GM19455 (cell line): Measurements from ENCODE around the gene KNL1.
A peak's percentile ranks its signal among the peaks of the same experiment; 100 is the strongest.

Experiments
- ATAC-seq: cut with Tn5 transposase; IDR thresholded peaks from one replicate; pipeline ENCODE4 v1.9.1; 2021; ENCODE audit not compliant: unreplicated experiment

The KNL1 gene

GRCh38 chr15:40582726-40583246 lies 11.3 kb upstream of the KNL1 start:
- no peak for ATAC-seq

- ATAC-seq, result no peak
Measured at GRCh38 chr15:40584191-40584590, 9.9 kb upstream of the KNL1 start.

- no peak for ATAC-seq
Measured at GRCh38 chr15:40590667-40591050, 3.4 kb upstream of the KNL1 start.

- ATAC-seq, result no peak
Measured at GRCh38 chr15:40591389-40591788, 2.7 kb upstream of the KNL1 start.

- ATAC-seq, result no peak
Measured at GRCh38 chr15:40593165-40593564, 884 bp upstream of the KNL1 start.

GRCh38 chr15:40594429-40594836 lies 384 bp downstream of the KNL1 start:
- ATAC-seq, result peak; percentile 41

- ATAC-seq, result no peak
Measured at GRCh38 chr15:40595219-40595618, 1.2 kb downstream of the KNL1 start.

GRCh38 chr15:40595773-40596172 lies 1.7 kb downstream of the KNL1 start:
- ATAC-seq, result no peak

- no peak for ATAC-seq
Measured at GRCh38 chr15:40597024-40597423, 3.0 kb downstream of the KNL1 start.

GRCh38 chr15:40598126-40598525 lies 4.1 kb downstream of the KNL1 start:
- no peak for ATAC-seq

- no peak for ATAC-seq
Measured at GRCh38 chr15:40598672-40599071, 4.6 kb downstream of the KNL1 start.

GRCh38 chr15:40600956-40601355 lies 6.9 kb downstream of the KNL1 start:
- no peak for ATAC-seq

- ATAC-seq, result no peak
Measured at GRCh38 chr15:40603935-40604334, 9.9 kb downstream of the KNL1 start.

GRCh38 chr15:40613080-40613479 lies 19.0 kb downstream of the KNL1 start:
- no peak for ATAC-seq

GRCh38 chr15:40618023-40618422 lies 24.0 kb downstream of the KNL1 start:
- no peak for ATAC-seq

- ATAC-seq, result no peak
Measured at GRCh38 chr15:40618906-40619305, 24.9 kb downstream of the KNL1 start.

- ATAC-seq, result no peak
Measured at GRCh38 chr15:40623361-40623760, 29.3 kb downstream of the KNL1 start.

GRCh38 chr15:40630313-40630712 lies 36.3 kb downstream of the KNL1 start:
- ATAC-seq, result no peak

GRCh38 chr15:40633178-40633577 lies 39.1 kb downstream of the KNL1 start:
- no peak for ATAC-seq

GRCh38 chr15:40637221-40637745 lies 43.2 kb downstream of the KNL1 start:
- ATAC-seq, result no peak

GRCh38 chr15:40639677-40640076 lies 45.6 kb downstream of the KNL1 start:
- no peak for ATAC-seq

GRCh38 chr15:40647523-40647922 lies 53.5 kb downstream of the KNL1 start:
- ATAC-seq, result no peak

GRCh38 chr15:40650479-40650878 lies 56.4 kb downstream of the KNL1 start:
- ATAC-seq, result no peak
